C4-2B (cell line): ENCODE results near the gene SEMA3E.

Experiments used
- ZFX ChIP-seq: fragments of 450-650 bp; IDR thresholded peaks from 2 replicates; pipeline ENCODE4 v1.6.1; 2017
- TF ChIP-seq, protein P1 (sequence below): fragments of 450-650 bp; conservative IDR thresholded peaks from 2 replicates; pipeline ENCODE4 v1.5.1; 2017; ENCODE audit warnings: mild to moderate bottlenecking

DNA sequence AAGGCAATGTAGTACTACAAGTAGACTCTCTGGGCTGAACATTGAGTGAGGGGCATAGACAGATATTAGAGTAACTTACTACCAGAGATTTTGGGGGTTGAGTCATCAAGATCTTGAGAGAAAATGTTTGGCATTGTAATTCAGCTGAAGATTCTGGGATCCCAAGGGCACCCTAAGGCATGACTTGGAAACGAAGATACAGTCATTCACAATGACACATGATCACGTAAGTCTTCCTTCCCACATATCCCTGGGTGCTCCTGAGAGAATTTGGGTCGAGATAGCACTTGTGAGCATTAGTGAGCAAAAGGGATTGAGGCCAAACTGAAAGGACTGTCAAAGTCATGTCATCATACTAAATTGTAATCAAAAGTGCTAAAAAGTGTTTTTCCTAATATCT lies 293.8 kb downstream of the SEMA3E start:
- TF ChIP-seq, protein P1, sequence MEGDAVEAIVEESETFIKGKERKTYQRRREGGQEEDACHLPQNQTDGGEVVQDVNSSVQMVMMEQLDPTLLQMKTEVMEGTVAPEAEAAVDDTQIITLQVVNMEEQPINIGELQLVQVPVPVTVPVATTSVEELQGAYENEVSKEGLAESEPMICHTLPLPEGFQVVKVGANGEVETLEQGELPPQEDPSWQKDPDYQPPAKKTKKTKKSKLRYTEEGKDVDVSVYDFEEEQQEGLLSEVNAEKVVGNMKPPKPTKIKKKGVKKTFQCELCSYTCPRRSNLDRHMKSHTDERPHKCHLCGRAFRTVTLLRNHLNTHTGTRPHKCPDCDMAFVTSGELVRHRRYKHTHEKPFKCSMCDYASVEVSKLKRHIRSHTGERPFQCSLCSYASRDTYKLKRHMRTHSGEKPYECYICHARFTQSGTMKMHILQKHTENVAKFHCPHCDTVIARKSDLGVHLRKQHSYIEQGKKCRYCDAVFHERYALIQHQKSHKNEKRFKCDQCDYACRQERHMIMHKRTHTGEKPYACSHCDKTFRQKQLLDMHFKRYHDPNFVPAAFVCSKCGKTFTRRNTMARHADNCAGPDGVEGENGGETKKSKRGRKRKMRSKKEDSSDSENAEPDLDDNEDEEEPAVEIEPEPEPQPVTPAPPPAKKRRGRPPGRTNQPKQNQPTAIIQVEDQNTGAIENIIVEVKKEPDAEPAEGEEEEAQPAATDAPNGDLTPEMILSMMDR, result no peak
- TF ChIP-seq ZFX, result no peak
